Midbrain (tissue), 1 donor: Measurements from ENCODE around the gene ERCC2.
"Not testable (repeated sequence)": the region's sequence is repeated elsewhere in the genome, so short reads cannot be mapped to it uniquely, and the experiment has no call there.

Experiments used
- DNase-seq: peaks from one replicate; lab custom pipeline; 2025; lab: John Stamatoyannopoulos, UW

Gene ERCC2

DNA sequence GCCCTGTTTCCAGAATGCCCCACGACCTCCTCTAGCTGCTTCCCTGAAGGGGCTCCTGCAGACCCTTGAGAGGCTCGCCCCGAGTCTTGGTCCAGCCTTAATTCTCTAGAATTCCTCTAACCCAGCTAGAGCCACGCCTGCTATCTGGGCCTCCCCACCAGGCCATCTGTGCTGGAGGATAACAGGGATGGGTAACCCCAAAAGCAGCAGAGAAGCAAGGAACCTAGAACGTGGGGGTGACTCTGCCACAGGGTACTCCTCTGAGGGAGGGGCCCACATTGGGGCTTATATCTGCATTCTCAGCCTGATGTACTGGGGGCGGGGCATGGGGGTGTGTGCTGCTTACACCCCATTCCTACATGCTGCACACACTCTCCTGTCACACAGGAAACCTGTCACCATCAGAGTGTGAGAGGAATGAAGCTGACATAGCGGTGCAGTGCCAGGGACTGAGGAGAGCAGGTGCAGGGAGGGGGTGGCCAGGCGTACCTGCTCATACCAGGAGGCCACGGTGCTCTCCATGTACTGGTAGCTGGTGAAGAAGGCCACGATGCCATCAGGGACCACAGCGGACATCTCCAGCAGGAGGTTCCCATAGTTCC lies 16.0 kb downstream of the ERCC2 start:
- DNase-seq: no peak

DNA sequence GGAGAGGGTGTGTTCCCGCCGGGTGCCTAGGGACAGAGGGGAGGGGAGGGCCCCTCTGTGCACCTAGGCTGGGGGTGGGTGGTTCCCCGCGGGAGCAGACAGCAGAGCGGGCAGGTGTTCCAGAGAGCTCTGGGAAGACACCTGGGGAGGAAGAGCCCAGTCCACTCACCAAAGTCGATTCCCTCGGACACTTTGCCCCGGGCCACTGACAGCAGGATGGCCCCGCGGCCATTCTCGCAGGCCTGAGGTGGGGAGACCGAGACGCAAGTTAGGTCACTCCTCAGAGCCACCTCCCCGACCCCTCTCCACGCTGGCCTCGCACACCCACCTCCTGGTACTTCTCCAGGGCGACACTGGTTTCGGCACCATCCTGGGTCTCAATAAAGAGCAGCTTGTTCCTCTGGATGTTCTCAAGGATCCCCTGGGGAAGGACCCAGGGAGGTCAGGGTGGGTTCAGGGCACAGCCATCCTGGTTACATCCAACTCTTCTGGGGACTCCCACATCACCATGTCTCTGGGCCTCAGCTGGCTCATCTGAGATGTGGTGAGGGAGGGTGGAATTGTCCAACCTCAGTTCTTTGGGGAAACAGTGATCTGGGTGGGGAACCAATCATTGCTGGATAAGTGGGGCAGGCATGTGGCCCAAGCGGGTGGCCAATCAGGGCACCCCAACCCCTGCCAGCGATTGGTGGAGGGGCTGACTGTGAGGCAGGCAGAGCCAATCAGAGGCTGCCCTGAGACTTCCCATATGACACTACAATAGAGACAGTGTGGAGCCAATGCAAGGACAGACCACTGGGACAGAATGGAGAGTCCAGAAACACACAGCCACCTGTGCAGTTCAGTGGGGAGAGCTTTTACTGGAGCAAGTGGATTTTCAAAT lies 17.2 kb downstream of the ERCC2 start:
- DNase-seq: no peak

DNA sequence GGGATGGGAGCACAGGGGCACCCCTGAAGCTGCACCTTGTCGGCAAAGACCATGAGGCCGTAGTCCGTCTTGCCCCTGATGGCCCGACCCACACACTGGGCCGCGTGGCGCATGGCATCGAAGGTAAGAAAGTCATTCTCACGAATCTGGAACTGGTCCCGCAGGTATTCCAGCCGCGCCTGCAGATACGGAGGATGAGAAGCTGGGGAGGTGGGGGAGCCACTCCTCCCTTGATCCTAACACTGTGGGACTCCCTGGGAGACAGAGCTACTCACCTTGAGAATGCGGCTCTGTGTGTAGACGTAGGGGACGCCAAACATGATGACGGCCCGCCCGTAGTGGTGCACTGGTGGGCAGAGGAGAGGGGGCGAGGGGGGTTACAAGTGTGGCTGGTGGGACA lies 17.9 kb downstream of the ERCC2 start:
- no peak for DNase-seq

GRCh38 chr19:45352062-45352461 lies 18.3 kb downstream of the ERCC2 start:
- DNase-seq: no peak

- no peak for DNase-seq
Observed at GRCh38 chr19:45351401-45351952, 18.9 kb downstream of the ERCC2 start.

GRCh38 chr19:45350477-45351058 lies 19.8 kb downstream of the ERCC2 start:
- no peak for DNase-seq

DNA sequence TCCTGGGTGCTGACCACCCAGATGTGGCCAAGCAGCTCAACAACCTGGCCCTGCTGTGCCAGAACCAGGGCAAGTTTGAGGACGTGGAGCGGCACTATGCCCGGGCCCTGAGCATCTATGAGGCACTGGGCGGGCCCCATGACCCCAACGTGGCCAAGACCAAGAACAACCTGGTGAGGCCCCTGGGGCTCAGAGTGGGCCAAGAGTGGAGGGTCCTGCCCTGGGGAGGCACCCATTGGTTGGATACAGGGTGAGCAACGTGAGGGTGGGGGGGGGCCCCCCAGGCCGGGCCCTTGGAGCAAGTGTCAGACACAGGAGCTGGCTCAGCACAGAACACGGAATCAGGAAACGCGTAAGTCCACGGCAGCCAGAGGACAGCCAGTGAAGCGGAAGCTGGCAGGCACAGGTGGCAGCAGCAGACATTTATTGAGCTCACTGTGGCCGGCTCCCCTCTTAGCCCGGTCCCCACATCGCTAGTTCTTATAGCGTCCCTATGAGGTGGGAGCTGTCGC lies 20.9 kb downstream of the ERCC2 start:
- no peak for DNase-seq

DNA sequence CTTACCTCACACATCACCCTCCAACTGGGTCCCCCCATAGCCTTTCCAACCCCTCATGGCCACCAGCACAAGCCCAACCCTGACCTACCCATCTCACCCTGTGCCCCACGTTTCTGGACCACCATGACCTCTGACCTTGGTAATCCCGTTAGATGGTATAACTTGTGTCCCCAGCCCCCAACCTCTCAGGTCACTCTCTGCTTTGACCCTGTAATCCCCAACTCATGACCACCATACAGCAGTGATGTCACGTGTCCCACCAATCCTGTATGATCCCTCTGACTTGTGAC lies 21.3 kb downstream of the ERCC2 start:
- DNase-seq: no peak

DNA sequence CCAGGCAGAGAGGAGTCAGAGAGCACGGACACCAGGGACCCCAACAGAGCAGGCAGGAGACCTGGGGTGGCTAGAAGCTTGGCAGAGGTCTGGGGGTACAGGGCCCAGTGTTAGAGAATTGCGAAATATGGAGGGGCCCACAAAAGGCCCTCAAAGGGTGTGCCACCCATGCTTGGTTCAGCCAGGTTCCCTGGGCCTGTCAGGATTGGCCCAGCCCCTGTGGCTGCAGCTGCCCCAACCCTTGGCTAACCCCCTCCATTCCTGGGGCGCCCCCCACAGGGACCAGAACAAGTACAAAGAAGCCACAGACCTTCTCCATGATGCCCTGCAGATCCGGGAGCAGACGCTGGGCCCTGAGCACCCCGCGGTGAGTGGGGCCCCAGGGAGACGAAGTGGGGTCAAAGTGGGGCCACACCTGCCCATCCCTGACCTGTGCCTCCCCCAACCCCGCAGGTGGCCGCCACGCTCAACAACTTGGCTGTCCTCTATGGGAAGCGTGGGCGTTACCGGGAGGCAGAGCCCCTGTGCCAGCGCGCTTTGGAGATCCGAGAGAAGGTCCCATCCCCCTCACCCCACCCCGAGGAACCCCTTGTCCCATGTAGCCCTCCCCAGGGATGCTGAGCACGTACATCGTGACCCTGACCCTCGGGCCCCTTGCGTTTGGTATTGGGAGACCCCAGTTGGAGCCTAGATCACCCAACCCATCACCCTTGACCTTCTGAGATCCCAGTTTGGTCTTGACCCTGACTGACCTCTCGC lies 21.8 kb downstream of the ERCC2 start:
- no peak for DNase-seq

- no peak for DNase-seq
Observed at GRCh38 chr19:45347570-45348366, 22.6 kb downstream of the ERCC2 start.

DNA sequence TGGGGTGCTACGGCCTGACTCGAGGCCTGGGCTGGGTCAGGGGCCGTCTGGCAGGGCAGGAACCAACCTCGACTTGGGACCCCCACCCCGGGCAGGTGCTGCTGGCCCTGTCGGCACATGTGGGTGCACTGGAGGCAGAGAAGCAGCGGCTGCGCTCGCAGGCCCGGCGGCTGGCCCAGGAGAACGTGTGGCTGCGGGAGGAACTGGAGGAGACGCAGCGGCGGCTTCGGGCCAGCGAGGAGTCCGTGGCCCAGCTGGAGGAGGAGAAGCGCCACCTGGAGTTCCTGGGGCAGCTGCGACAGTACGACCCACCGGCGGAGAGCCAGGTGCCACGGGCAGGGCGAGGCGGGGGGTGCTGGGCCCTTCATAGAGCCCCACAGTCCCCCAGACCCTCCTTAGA lies 23.9 kb downstream of the ERCC2 start:
- DNase-seq: no peak

- DNase-seq: no peak
Observed at GRCh38 chr19:45345506-45345860, 24.9 kb downstream of the ERCC2 start.

DNA sequence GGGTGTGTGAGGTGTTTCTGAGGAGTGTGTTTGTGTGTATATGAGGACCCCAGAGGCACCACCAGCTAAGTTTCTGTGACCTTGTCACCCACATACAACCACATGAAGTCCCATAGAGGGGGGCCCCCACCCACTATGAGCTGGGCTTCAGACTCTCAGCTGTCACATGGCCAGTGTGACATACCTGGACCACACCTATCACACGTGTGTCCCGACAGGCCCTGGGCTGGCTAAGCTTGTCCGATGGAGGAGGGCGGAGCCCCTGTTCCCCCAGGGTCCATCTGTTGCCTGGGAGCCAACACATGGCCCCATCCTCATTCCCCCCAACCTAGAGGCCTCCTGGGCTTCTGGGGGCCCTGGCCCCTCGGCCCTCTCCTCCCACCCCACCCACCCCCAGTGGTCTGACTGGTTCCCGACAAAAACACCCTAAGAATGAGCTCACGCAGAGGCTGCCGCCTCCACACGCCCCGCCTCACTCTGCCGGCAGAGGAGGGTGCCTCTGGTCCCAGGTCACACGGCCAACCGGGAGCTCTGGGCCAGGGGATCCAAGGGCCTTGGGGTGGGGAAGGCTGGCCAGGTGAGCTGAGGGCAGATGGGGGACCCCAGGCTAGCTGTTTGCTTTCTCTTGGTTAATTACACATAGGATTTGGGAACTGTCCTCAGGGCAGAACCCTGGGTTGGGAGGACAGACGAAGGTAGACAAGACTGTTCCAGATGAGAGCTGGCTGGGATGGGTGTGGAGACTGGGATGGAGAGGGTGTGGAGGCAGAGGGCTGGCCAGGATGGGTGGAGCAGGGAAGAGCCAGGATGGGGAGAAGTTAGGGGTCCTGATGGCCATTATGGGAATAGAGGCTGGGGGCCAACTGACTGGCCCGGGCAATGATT lies 25.5 kb downstream of the ERCC2 start:
- no peak for DNase-seq

GRCh38 chr19:45342911-45343310 lies 27.5 kb downstream of the ERCC2 start:
- DNase-seq: no peak

DNA sequence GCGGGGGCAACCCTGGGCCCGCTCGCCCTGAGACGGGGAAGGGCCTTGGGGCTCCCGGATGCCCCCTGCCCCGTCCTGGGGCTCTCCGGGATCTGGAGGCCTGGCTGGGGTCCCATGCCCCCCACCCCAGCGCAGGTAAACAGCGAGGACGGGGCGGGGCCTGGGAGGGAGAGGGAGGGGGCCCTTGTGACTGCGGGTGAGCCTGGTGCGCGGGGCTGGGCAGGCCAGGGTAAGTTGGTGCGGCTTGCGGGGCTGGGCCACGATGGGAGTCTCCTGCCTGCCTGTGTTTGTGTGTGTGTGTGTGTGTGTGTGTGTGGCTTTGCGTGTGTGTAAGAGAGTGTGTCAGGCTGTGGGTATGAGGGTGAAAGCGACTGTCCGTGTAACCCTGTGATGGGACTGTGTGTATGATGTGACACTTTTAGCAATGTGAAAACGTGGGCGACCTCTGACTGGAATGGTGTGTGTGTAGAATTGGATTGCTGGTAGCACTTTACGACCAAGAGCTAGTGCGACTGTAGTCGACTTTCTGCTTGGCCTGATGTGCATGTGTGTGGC lies 29.4 kb downstream of the ERCC2 start:
- no peak for DNase-seq

DNA sequence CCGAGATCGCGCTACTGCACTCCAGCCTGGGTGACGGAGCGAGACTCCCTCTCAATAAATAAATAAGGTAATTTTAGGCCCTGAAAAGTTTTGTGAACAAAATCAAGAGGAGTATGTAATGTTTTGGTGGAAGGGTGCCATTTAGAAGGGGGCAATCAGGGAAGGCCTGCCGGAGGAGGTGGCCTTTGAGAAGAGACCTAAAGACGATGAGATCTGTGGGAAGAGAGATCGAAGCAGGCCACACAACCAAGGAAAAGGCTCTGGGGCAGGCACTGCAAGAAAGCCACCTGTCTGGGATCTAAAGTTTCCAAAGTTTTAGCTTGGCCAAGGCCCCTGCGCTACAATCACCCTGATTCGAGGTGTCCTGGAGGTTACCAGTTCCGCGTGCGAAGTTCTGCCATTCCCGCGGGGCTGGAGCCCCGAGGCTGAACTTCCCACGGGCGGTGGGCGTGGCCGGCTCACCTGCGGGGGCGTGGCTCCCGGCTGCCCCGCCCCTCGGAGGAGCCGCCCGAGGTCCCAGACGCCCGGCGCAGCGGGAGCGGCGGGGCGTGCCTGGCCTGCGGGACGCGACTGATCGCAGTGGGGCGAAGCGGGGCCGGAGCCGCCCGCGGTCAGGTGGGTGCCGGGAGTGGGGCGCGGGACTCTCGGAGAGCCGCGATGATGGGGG lies 30.0 kb downstream of the ERCC2 start, which contains the start of gene KLC3:
Gene KLC3 (plus strand): TSS at position 519 of the 667 bp plus-strand sequence. CDS start 4,792 bp downstream, outside the sequence.
- no peak for DNase-seq

DNA sequence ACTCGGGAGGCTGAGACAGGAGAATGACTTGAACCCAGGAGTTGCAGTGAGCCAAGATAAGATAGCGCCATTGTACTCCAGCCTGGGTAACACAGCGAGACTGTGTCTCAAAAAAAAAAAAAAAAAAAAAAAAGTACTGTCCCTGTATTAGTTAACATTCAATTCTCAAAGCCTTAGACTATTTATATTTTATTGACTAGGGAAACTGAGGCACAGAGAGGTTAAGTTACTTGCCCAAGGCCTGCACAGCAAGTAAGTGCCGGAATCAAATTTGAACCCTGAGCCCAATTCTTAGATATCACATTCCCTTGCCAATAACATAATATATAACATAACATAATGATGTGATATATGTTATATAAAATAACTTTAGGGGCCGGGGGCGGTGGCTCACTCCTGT lies 30.7 kb downstream of the ERCC2 start:
- DNase-seq: no peak

DNA sequence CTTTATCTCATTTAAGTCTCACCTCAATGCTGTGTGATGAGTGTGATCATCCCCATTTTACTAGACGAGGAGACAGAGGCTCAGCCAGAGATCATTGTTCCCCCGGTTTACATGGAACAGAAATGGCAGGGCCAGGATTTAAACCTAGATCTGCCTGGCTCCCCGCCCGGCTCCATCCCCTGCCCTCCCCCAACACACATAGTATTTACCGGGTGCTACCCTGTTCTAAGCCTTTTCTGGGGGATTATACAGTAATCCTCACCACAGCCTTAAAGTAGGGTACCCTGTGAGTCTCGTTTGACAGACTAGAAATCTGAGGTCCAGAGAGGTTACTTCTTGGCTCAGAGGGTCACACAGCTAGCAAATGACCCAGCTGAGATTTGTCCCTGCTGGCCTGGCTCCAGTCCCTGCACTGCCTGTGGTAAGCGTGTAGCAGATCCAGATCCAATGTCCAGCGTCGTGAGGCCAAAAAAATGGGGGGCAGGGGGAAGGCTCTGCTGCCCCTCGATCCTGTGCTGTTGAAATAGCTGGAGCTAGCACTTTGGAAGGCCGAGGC lies 33.6 kb downstream of the ERCC2 start:
- no peak for DNase-seq

DNA sequence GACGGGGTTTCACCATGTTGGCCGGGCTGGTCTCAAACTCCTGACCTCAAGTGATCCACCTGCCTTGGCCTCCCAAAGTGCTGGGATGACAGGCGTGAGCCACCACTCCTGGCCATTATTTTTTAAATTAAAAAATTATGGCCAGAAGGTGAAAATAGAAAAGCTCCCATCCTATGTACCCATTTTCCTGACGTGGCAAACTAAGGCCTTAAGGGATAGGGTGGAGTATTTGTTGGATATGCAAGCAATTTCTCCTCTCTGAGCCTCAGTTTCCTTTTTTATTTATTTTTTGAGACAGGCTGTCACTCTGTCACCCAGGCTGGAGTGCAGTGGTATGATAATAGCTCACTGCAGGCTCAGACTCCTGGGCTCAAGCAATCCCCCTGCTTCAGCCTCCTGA lies 35.5 kb downstream of the ERCC2 start:
- DNase-seq: not testable (repeated sequence)
